Endodermal cell (in vitro differentiated cells): Measurements from ENCODE around the gene PRELP. TPM values are rescaled to one million over a fixed set of nuclear protein-coding genes. Genes with fewer than 3 reads are reported as not detected.

Experiments
- DNase-seq: peaks from one replicate; pipeline ENCODE4 v3.0.0-alpha.2; 2017
- H3K27ac ChIP-seq: 2 replicates; pipeline ENCODE4 v1.5.1; 2013; ENCODE audit warnings: mild to moderate bottlenecking, low read depth, low read length, moderate library complexity
- H3K27me3 ChIP-seq: 2 replicates; pipeline ENCODE4 v1.6.1; 2013; ENCODE audit warnings: mild to moderate bottlenecking, low read length, moderate library complexity; ENCODE audit not compliant: insufficient read depth, control insufficient read depth, poor library complexity, severe bottlenecking
- H3K36me3 ChIP-seq: 2 replicates; pipeline ENCODE4 v1.7.0; 2013; ENCODE audit warnings: mild to moderate bottlenecking, low read length, moderate library complexity; ENCODE audit not compliant: control insufficient read depth, insufficient read depth
- H3K4me1 ChIP-seq: one replicate; pipeline ENCODE4 v1.7.0; 2013; ENCODE audit warnings: low read length; ENCODE audit not compliant: control insufficient read depth, insufficient read depth
- H3K4me3 ChIP-seq: 2 replicates; pipeline ENCODE4 v1.5.1; 2013; ENCODE audit warnings: mild to moderate bottlenecking, low read length, moderate library complexity
- H3K9ac ChIP-seq: 2 replicates; pipeline ENCODE4 v1.6.1; 2013; ENCODE audit warnings: mild to moderate bottlenecking, low read length, moderate library complexity; ENCODE audit not compliant: poor library complexity, severe bottlenecking; ENCODE audit errors: extremely low read depth
- H3K9me3 ChIP-seq: 2 replicates; pipeline ENCODE4 v1.6.1; 2013; ENCODE audit warnings: mild to moderate bottlenecking, low read length, moderate library complexity; ENCODE audit not compliant: control insufficient read depth
- H3K27ac Mint-ChIP-seq: 2 replicates; pipeline ENCODE4 v1.8.0; 2020; ENCODE audit warnings: mixed read lengths
- H3K27me3 Mint-ChIP-seq: 2 replicates; pipeline ENCODE4 v1.8.0; 2021; ENCODE audit warnings: mild to moderate bottlenecking, mixed read lengths; ENCODE audit not compliant: insufficient read depth
- H3K36me3 Mint-ChIP-seq: 2 replicates; pipeline ENCODE4 v1.8.0; 2020; ENCODE audit warnings: low read depth, mixed read lengths
- H3K4me1 Mint-ChIP-seq: 2 replicates; pipeline ENCODE4 v1.8.0; 2020; ENCODE audit warnings: mixed read lengths
- H3K4me3 Mint-ChIP-seq: 2 replicates; pipeline ENCODE4 v1.8.0; 2020; ENCODE audit warnings: mild to moderate bottlenecking, moderate library complexity, mixed read lengths
- H3K9me3 Mint-ChIP-seq: 2 replicates; pipeline ENCODE4 v1.8.0; 2020; ENCODE audit warnings: mild to moderate bottlenecking, mixed read lengths
- whole genome bisulfite sequencing, 2 experiments: methylation state at CpG; one replicate each; pipeline versions ENCODE4 v1.1.5 to v1.1.7; 2013; ENCODE audit warnings: missing lambda C conversion rate in 2 of 2, mixed read lengths in 1 of 2; ENCODE audit not compliant: insufficient coverage in 1 of 2, insufficient read length in 1 of 2; 5-methylcytosine and 5-hydroxymethylcytosine counted together
- total RNA-seq, 2 donors: library from RNA; stranded (reverse); fragmentation: NEBNext Ultra II Directional in 1 of 2; extraction: Animal tissue kit (Norgen Biotek cat#: 25700) in 1 of 2; gene quantifications; 2 replicates in 1 of 2; 3 replicates in 1 of 2; pipeline ENCODE4 v1.2.1, GENCODE V29; 2021
- TF ChIP-seq, protein P1 (sequence below): fragments of 200-600 bp; sonication (generic); conservative IDR thresholded peaks from 2 replicates; pipeline ENCODE4 v1.5.0; 2021; ENCODE audit warnings: antibody characterized with exemption, mild to moderate bottlenecking

The PRELP gene
- total RNA-seq, 2 donors from 2014 or later: 0.66 to 3.9 TPM

DNA sequence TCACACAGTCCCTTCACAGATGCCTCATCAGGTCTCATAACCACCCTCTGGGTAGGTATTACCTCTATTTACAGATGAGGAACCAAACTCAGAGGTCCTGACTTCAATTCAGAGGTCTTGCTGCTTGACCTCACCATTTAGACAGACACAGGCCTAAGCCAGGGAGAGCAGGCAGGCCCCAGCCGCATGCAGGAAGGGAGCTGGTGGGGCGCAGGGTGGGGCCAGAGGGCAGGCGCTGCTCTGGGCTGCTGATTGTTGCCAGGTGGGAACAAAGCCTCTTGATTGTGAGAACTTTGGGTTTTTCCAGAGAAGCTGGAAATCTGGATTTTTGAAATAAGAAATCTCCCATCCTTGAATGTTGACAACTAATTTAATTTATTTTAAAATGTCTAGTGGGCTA, 19.9 kb upstream of the PRELP start:
- Mint-ChIP-seq H3K9me3 (peaks cover 3% of the 10 kb centered on the region), H3K4me3 (no peak overlapping the region), H3K36me3 (no peaks in the 10 kb centered on the region), H3K4me1 (peaks cover 41% of the 10 kb centered on the region), H3K27me3 (no peaks in the 10 kb centered on the region), H3K27ac (no peak overlapping the region)
- 82 to 94% methylated on average over 2 to 3 of the region's 3 CpGs for WGBS, 2 experiments
- peaks cover 4% of the 10 kb centered on the region for H3K4me1 ChIP-seq
- no peaks in the 10 kb centered on the region for H3K27me3 ChIP-seq
- TF ChIP-seq, protein P1, sequence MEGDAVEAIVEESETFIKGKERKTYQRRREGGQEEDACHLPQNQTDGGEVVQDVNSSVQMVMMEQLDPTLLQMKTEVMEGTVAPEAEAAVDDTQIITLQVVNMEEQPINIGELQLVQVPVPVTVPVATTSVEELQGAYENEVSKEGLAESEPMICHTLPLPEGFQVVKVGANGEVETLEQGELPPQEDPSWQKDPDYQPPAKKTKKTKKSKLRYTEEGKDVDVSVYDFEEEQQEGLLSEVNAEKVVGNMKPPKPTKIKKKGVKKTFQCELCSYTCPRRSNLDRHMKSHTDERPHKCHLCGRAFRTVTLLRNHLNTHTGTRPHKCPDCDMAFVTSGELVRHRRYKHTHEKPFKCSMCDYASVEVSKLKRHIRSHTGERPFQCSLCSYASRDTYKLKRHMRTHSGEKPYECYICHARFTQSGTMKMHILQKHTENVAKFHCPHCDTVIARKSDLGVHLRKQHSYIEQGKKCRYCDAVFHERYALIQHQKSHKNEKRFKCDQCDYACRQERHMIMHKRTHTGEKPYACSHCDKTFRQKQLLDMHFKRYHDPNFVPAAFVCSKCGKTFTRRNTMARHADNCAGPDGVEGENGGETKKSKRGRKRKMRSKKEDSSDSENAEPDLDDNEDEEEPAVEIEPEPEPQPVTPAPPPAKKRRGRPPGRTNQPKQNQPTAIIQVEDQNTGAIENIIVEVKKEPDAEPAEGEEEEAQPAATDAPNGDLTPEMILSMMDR: no peak
- no peak overlapping the region for H3K9ac ChIP-seq
- no peaks in the 10 kb centered on the region for H3K9me3 ChIP-seq
- no peak for DNase-seq
- H3K27ac ChIP-seq: no peak overlapping the region
- H3K36me3 ChIP-seq: no peaks in the 10 kb centered on the region
- H3K4me3 ChIP-seq: no peak overlapping the region

DNA sequence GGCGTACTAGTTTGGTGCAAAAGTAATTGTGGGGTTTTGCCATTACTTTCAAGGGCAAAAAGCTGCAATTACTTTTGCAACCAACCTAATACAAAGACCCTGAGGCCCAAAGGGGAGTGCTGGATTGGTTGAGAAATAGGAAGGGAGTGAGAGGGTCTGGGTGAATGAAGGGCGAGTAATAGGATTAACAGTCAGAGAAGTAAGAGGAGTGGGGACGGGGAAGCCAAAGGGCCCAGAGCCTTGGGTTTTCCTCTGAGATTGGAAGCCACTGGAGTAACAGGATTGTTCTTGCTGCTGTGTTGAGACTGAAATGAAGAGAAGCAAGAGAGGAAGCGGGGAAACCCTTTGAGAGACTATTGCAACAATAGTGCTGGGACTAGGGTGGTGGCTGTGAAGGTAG, 19.0 kb upstream of the PRELP start:
- Histone ChIP-seq H3K9me3 (no peaks in the 10 kb centered on the region), H3K9ac (no peak overlapping the region), H3K36me3 (no peaks in the 10 kb centered on the region), H3K4me3 (no peak overlapping the region), H3K27ac (no peak overlapping the region), H3K4me1 (peaks cover 4% of the 10 kb centered on the region), H3K27me3 (no peaks in the 10 kb centered on the region)
- TF ChIP-seq, protein P1: no peak
- H3K4me3 Mint-ChIP-seq: no peak overlapping the region
- DNase-seq: no peak
- H3K27me3 Mint-ChIP-seq: no peaks in the 10 kb centered on the region
- WGBS, 2 experiments: 81 to 93% methylated on average over 2 to 4 of the region's 4 CpGs
- H3K9me3 Mint-ChIP-seq: peaks cover 3% of the 10 kb centered on the region
- no peaks in the 10 kb centered on the region for H3K36me3 Mint-ChIP-seq
- peaks cover 42% of the 10 kb centered on the region for H3K4me1 Mint-ChIP-seq
- H3K27ac Mint-ChIP-seq: peak overlapping the region; percentile 6

DNA sequence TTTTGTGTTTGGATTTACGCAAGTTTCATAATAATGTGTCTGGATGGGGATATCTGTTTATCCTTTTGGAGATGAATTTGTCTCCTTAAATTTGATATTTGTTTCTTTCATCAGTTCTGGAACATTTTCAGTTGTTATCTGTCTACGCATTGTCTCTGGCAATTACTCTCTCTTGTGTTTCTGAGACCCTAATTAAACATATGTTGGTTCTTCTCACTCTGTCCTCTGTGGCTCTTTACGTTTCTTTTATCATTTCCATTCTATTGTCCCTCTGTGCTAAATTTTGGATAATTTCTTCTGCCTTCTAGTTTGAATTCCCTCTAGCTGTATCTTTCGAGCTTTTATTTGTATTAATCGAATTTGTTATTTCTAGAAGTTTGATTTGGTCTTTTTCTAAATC, 17.5 kb upstream of the PRELP start:
- H3K9me3 Mint-ChIP-seq: peaks cover 3% of the 10 kb centered on the region
- no peaks in the 10 kb centered on the region for H3K27me3 Mint-ChIP-seq
- DNase-seq: no peak

More for the DNA sequence above, 17.5 kb upstream of the PRELP start:
- peaks cover 7% of the 10 kb centered on the region for H3K4me1 ChIP-seq
- WGBS, 2 experiments: 94 to 100% methylated on average over 2 to 5 of the region's 5 CpGs
- H3K4me3 ChIP-seq: no peak overlapping the region
- no peak overlapping the region for H3K4me3 Mint-ChIP-seq
- no peak overlapping the region for H3K27ac ChIP-seq
- TF ChIP-seq, protein P1: no peak
- H3K9ac ChIP-seq: no peak overlapping the region
- no peaks in the 10 kb centered on the region for H3K9me3 ChIP-seq
- H3K36me3 ChIP-seq: no peaks in the 10 kb centered on the region
- H3K27ac Mint-ChIP-seq: no peak overlapping the region
- H3K27me3 ChIP-seq: no peaks in the 10 kb centered on the region
- H3K36me3 Mint-ChIP-seq: no peaks in the 10 kb centered on the region
- peaks cover 46% of the 10 kb centered on the region for H3K4me1 Mint-ChIP-seq
